A549 (cell line): ENCODE measurements around the gene PRICKLE1. TPM values are rescaled to one million over a fixed set of nuclear protein-coding genes. Genes with fewer than 3 reads are reported as not detected.

Source experiments
- ATAC-seq, 2 experiments: fragments of 200-7000 bp in 1 of 2; fragments of >200 bp in 1 of 2; cut with Nextera tagmentation in 1 of 2; cut with Tn5 transposase in 1 of 2; 3 replicates each; pipeline versions ENCODE4 v1.8.0 to v1.9.1; 2018 to 2020; ENCODE audit warnings: mild to moderate bottlenecking in 1 of 2, moderate library complexity in 1 of 2
- CTCF ChIA-PET: fragments of 300-600 bp; sonication (Branson Sonifier 250); formaldehyde crosslinking; extraction: SDS; loops from one replicate; lab custom pipeline; 2021; ENCODE audit warnings: antibody characterized with exemption, inconsistent platforms; lab: Yijun Ruan, JAX
- POLR2A ChIA-PET: fragments of 350-600 bp; formaldehyde crosslinking; extraction: SDS; loops from one replicate; lab custom pipeline; 2021; ENCODE audit warnings: antibody characterized with exemption, inconsistent platforms; lab: Yijun Ruan, JAX
- DNase-seq, 2 experiments: peaks; one replicate each; pipeline versions ENCODE4 v3.0.0 to v3.0.0-alpha.2; 2011 to 2016; ENCODE audit warnings: low read depth in 1 of 2, low spot score in 1 of 2
- FAIRE-seq: peaks from 2 replicates; lab custom pipeline; 2011; peaks lifted over from hg19 to GRCh38; lab: Jason Lieb, UNC
- H3K27ac ChIP-seq, 2 experiments: fragments of >200 bp; sonication (Bioruptor Twin); formaldehyde crosslinking; 3 replicates each; pipeline ENCODE4 v1.5.1; 2016 to 2017
- H3K4me1 ChIP-seq: fragments of >200 bp; sonication (Bioruptor Twin); formaldehyde crosslinking; 3 replicates; pipeline ENCODE4 v1.6.1; 2016
- H3K4me2 ChIP-seq: fragments of >200 bp; sonication (Bioruptor Twin); formaldehyde crosslinking; 3 replicates; pipeline ENCODE4 v1.6.1; 2016
- H3K4me3 ChIP-seq: fragments of >200 bp; sonication (Bioruptor Twin); formaldehyde crosslinking; 3 replicates; pipeline ENCODE4 v1.5.1; 2016
- H3K9me3 ChIP-seq: fragments of >200 bp; sonication (Bioruptor Twin); formaldehyde crosslinking; 3 replicates; pipeline ENCODE4 v1.6.1; 2016
- BHLHE40 ChIP-seq: IDR thresholded peaks from 2 replicates; pipeline ENCODE4 v1.6.1; 2012; ENCODE audit warnings: low read depth, low read length, inconsistent platforms
- CBX2 ChIP-seq: fragments of 200-600 bp; sonication (generic); IDR thresholded peaks from 2 replicates; pipeline ENCODE4 v1.6.1; 2016; ENCODE audit warnings: low read depth, mild to moderate bottlenecking, borderline replicate concordance
- CEBPB ChIP-seq, 2 experiments: fragments of >200 bp in 1 of 2; sonication (Bioruptor Twin) in 1 of 2; formaldehyde crosslinking in 1 of 2; IDR thresholded peaks; 2 replicates each; pipeline ENCODE4 v1.6.1; 2012 to 2016
- CTCF ChIP-seq: fragments of >200 bp; sonication (Bioruptor Twin); formaldehyde crosslinking; IDR thresholded peaks from 3 replicates; pipeline ENCODE4 v1.5.1; 2016
- EHMT2 ChIP-seq: fragments of 200-600 bp; sonication (generic); IDR thresholded peaks from 2 replicates; pipeline ENCODE4 v1.6.1; 2016; ENCODE audit warnings: antibody characterized with exemption, low read depth, mild to moderate bottlenecking, moderate library complexity
- EP300 ChIP-seq, 2 experiments: fragments of >200 bp; sonication (Bioruptor Twin); formaldehyde crosslinking; IDR thresholded peaks; 2 replicates in 1 of 2; 3 replicates in 1 of 2; pipeline ENCODE4 v1.6.1; 2016 to 2017
- ESRRA ChIP-seq: fragments of 150-350 bp; IDR thresholded peaks from 2 replicates; pipeline ENCODE4 v1.6.1; 2014; ENCODE audit warnings: mild to moderate bottlenecking, low read length, borderline replicate concordance
- FOSB ChIP-seq: fragments of 250-450 bp; sonication (Bioruptor Pico); IDR thresholded peaks from 2 replicates; pipeline ENCODE4 v1.5.0; 2020; ENCODE audit warnings: mild to moderate bottlenecking, moderate library complexity
- GATA3 ChIP-seq: IDR thresholded peaks from 2 replicates; pipeline ENCODE4 v1.6.1; 2012; ENCODE audit warnings: borderline replicate concordance
- HDAC2 ChIP-seq: fragments of 200-600 bp; sonication (generic); IDR thresholded peaks from 2 replicates; pipeline ENCODE4 v1.6.1; 2016
- HOXA7 ChIP-seq: fragments of 250-450 bp; sonication (Bioruptor Pico); IDR thresholded peaks from 2 replicates; pipeline ENCODE4 v1.5.0; 2020; ENCODE audit warnings: mild to moderate bottlenecking, moderate library complexity
- HOXB13 ChIP-seq: fragments of 250-450 bp; sonication (Bioruptor Pico); IDR thresholded peaks from 2 replicates; pipeline ENCODE4 v1.5.0; 2020; ENCODE audit warnings: low read depth, mild to moderate bottlenecking, moderate library complexity
- JUN ChIP-seq, 2 experiments: fragments of >200 bp; sonication (Bioruptor Twin); formaldehyde crosslinking; IDR thresholded peaks; 2 replicates in 1 of 2; 3 replicates in 1 of 2; pipeline ENCODE4 v1.6.1; 2016 to 2017
- JUNB ChIP-seq: fragments of >200 bp; sonication (Bioruptor Twin); formaldehyde crosslinking; IDR thresholded peaks from 2 replicates; pipeline ENCODE4 v1.6.1; 2016
- KDM1A ChIP-seq: fragments of 200-600 bp; sonication (generic); IDR thresholded peaks from 2 replicates; pipeline ENCODE4 v1.6.1; 2016; ENCODE audit warnings: low read depth, mild to moderate bottlenecking
- MYC ChIP-seq: IDR thresholded peaks from 2 replicates; pipeline ENCODE4 v1.6.1; 2012; ENCODE audit warnings: mild to moderate bottlenecking, inconsistent platforms, low read length, improper control_type of control experiment, borderline replicate concordance
- NFE2L2 ChIP-seq: fragments of 150-350 bp; conservative IDR thresholded peaks from 2 replicates; pipeline ENCODE4 v1.6.1; 2014; ENCODE audit warnings: low read length
- PBX3 ChIP-seq: IDR thresholded peaks from 2 replicates; pipeline ENCODE4 v1.6.1; 2012
- POLR2A ChIP-seq: IDR thresholded peaks from 2 replicates; pipeline ENCODE4 v1.6.1; 2012; ENCODE audit warnings: mild to moderate bottlenecking, low read length
- RAD21 ChIP-seq, 2 experiments: fragments of >200 bp in 1 of 2; sonication (Bioruptor Twin) in 1 of 2; formaldehyde crosslinking in 1 of 2; IDR thresholded peaks in 1 of 2; conservative IDR thresholded peaks in 1 of 2; 2 replicates in 1 of 2; 3 replicates in 1 of 2; pipeline ENCODE4 v1.6.1; 2012 to 2018; ENCODE audit warnings: inconsistent platforms in 1 of 2
- RFX5 ChIP-seq: fragments of 450-650 bp; IDR thresholded peaks from 2 replicates; pipeline ENCODE4 v1.7.1; 2014; ENCODE audit warnings: antibody characterized with exemption, mild to moderate bottlenecking, moderate library complexity
- TFCP2L1 ChIP-seq: fragments of 250-450 bp; sonication (Bioruptor Pico); IDR thresholded peaks from 2 replicates; pipeline ENCODE4 v1.5.0; 2021; ENCODE audit warnings: mild to moderate bottlenecking
- WGBS: methylation state at CpG from one replicate; pipeline ENCODE4 v1.1.6; 2017; ENCODE audit errors: missing lambda C conversion rate; 5-methylcytosine and 5-hydroxymethylcytosine counted together
- polyA plus RNA-seq, 4 experiments: library from polyadenylated mRNA; depleted of rRNA in 3 of 4; stranded (reverse); fragments of >200 nt; fragmentation: RNase III in 1 of 4; extraction: RNeasy Plus Mini Kit Qiagen cat#74134 plus additional on column Dnase treatment in 1 of 4; gene quantifications; 2 replicates in 3 of 4; 3 replicates in 1 of 4; pipeline ENCODE4 v1.2.3, GENCODE V29; 2011 to 2017
- TF ChIP-seq, protein P1 (sequence below): fragments of >200 bp; sonication (Bioruptor Twin); formaldehyde crosslinking; IDR thresholded peaks from 2 replicates; pipeline ENCODE4 v1.6.1; 2016
- TF ChIP-seq, protein P2 (sequence below): fragments of >200 bp; sonication (Bioruptor Twin); formaldehyde crosslinking; IDR thresholded peaks from 3 replicates; pipeline ENCODE4 v1.6.1; 2016
- TF ChIP-seq, protein P3 (sequence below): fragments of 250-450 bp; sonication (Bioruptor Pico); IDR thresholded peaks from 2 replicates; pipeline ENCODE4 v1.5.0; 2021; ENCODE audit warnings: mild to moderate bottlenecking, moderate library complexity, borderline replicate concordance

Gene PRICKLE1
- polyA plus RNA-seq, 2 of the 4 experiments (the other 2 are of a cell fraction), result 1.5 to 1.8 TPM

DNA sequence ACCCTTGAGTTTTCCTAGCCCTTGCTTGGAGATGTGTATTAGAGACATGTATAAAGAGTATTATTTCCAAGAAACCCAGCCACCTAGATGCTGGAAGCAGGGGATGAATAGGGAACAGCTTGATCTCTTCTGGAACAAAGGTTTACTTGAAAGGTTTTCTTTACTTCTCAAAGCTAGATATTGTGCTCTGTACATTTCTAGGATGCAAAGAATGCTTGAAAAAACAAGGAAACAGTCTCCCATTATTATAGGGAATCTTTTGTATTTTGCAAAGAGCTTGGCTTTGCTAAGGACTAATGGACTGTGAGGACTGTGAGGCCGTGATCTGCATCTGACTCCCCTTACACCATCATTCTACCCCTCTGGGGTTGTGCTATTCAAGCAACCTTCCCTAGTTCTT lies 77.9 kb downstream of the PRICKLE1 start:
- POLR2A ChIA-PET, result no interaction called here
- Histone ChIP-seq H3K4me3 (no peak overlapping the region), H3K4me2 (no peak overlapping the region), H3K9me3 (no peaks in the 10 kb centered on the region)
- DNase-seq, result no peak
- ATAC-seq, result no peak
- TF ChIP-seq CTCF, result no peak
- TF ChIP-seq, protein P1, sequence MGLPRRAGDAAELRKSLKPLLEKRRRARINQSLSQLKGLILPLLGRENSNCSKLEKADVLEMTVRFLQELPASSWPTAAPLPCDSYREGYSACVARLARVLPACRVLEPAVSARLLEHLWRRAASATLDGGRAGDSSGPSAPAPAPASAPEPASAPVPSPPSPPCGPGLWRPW, result no peak
- no peak for TF ChIP-seq RFX5
- no peak for TF ChIP-seq PBX3
- no peak for TF ChIP-seq CEBPB (IDR thresholded peaks at IDR 0.05)
- TF ChIP-seq MYC, result no peak
- TF ChIP-seq ESRRA, result no peak
- no peak for TF ChIP-seq TFCP2L1 (CRISPR knock-in tag)
- TF ChIP-seq EP300 (IDR thresholded peaks at IDR 0.05), result no peak
- TF ChIP-seq HOXA7, result no peak
- no peak for TF ChIP-seq GATA3
- TF ChIP-seq HDAC2, result no peak
- no peak for TF ChIP-seq BHLHE40
- TF ChIP-seq JUNB, result no peak
- TF ChIP-seq, protein P2, sequence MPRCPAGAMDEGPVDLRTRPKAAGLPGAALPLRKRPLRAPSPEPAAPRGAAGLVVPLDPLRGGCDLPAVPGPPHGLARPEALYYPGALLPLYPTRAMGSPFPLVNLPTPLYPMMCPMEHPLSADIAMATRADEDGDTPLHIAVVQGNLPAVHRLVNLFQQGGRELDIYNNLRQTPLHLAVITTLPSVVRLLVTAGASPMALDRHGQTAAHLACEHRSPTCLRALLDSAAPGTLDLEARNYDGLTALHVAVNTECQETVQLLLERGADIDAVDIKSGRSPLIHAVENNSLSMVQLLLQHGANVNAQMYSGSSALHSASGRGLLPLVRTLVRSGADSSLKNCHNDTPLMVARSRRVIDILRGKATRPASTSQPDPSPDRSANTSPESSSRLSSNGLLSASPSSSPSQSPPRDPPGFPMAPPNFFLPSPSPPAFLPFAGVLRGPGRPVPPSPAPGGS, result no peak
- TF ChIP-seq, protein P3, sequence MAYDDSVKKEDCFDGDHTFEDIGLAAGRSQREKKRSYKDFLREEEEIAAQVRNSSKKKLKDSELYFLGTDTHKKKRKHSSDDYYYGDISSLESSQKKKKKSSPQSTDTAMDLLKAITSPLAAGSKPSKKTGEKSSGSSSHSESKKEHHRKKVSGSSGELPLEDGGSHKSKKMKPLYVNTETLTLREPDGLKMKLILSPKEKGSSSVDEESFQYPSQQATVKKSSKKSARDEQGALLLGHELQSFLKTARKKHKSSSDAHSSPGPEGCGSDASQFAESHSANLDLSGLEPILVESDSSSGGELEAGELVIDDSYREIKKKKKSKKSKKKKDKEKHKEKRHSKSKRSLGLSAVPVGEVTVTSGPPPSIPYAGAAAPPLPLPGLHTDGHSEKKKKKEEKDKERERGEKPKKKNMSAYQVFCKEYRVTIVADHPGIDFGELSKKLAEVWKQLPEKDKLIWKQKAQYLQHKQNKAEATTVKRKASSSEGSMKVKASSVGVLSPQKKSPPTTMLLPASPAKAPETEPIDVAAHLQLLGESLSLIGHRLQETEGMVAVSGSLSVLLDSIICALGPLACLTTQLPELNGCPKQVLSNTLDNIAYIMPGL, result no peak
- no peak for TF ChIP-seq NFE2L2
- no peak for TF ChIP-seq EHMT2
- no peak for TF ChIP-seq POLR2A
- TF ChIP-seq, all 56 proteins: peak for 0
- no peaks in the 10 kb centered on the region for H3K4me1 ChIP-seq
- 19% methylated on average over 1 of the region's 1 CpG for WGBS
- no peak overlapping the region for H3K27ac ChIP-seq
- CTCF ChIA-PET, result interaction anchor here (1.3 kb wide), 1 partner anchor 27 kb away, joined by 3 read pairs; no protein-coding TSS in a partner anchor
- FAIRE-seq, result no peak

GRCh38 chr12:42510823-42511222 lies 78.7 kb downstream of the PRICKLE1 start:
- ChIA-PET POLR2A (no interaction called here), CTCF (interaction anchor here (1.3 kb wide), 1 partner anchor 26 kb away, joined by 3 read pairs; no protein-coding TSS in a partner anchor)
- FAIRE-seq (no peak), ATAC-seq (no peak), DNase-seq (no peak)
- no peaks in the 10 kb centered on the region for H3K4me1 ChIP-seq
- H3K4me2 ChIP-seq, result no peak overlapping the region
- no peak overlapping the region for H3K4me3 ChIP-seq
- no peak overlapping the region for H3K27ac ChIP-seq
- TF ChIP-seq BHLHE40, result no peak
- no peak for TF ChIP-seq HOXA7
- no peak for TF ChIP-seq JUN (IDR thresholded peaks at IDR 0.05)
- no peak for TF ChIP-seq EHMT2
- no peak for TF ChIP-seq CBX2
- TF ChIP-seq FOSB, result no peak
- no peak for TF ChIP-seq KDM1A
- no peak for TF ChIP-seq HOXB13 (CRISPR knock-in tag)
- TF ChIP-seq RAD21 (conservative IDR thresholded peaks at IDR 0.05 in 1 of 2, IDR thresholded peaks at IDR 0.05 in 1 of 2), result no peak
- TF ChIP-seq, all 56 proteins: peak for 0
- no peaks in the 10 kb centered on the region for H3K9me3 ChIP-seq
